GM12865 (cell line): ENCODE measurements around the gene RAB11FIP4.
A peak's percentile ranks its signal among the peaks of the same experiment; 100 is the strongest.

Experiments used
- DNase-seq: peaks from one replicate; pipeline ENCODE4 v3.0.0; 2010; ENCODE audit warnings: low read depth
- H3K4me3 ChIP-seq: 2 replicates; pipeline ENCODE4 v1.5.1; 2011; ENCODE audit warnings: mild to moderate bottlenecking, low read depth, low read length, control low read depth
- CTCF ChIP-seq: IDR thresholded peaks from 2 replicates; pipeline ENCODE4 v1.5.1; 2011; ENCODE audit warnings: low read length, control low read depth, low read depth, inconsistent platforms; ENCODE audit not compliant: insufficient read depth; ENCODE audit errors: missing control alignments

The RAB11FIP4 gene

GRCh38 chr17:31518478-31518877 is 127.0 kb downstream of the RAB11FIP4 start:
- no peak for TF ChIP-seq CTCF
- H3K4me3 ChIP-seq, result no peak overlapping the region
- DNase-seq, result no peak

- DNase-seq, result no peak
- H3K4me3 ChIP-seq, result no peak overlapping the region
- no peak for TF ChIP-seq CTCF
These were observed 130.3 kb downstream of the RAB11FIP4 start for GRCh38 chr17:31521632-31522283.

GRCh38 chr17:31522284-31522931 is 130.9 kb downstream of the RAB11FIP4 start:
- no peak overlapping the region for H3K4me3 ChIP-seq
- DNase-seq, result no peak
- no peak for TF ChIP-seq CTCF

GRCh38 chr17:31522987-31523495 is 131.6 kb downstream of the RAB11FIP4 start:
- no peak for DNase-seq
- TF ChIP-seq CTCF, result no peak
- H3K4me3 ChIP-seq, result no peak overlapping the region

- no peak for DNase-seq
- no peak for TF ChIP-seq CTCF
These were observed 132.6 kb downstream of the RAB11FIP4 start for GRCh38 chr17:31523862-31524730.

GRCh38 chr17:31524926-31525800 is 133.7 kb downstream of the RAB11FIP4 start:
- peak; percentile 93 for TF ChIP-seq CTCF
- no peak overlapping the region for H3K4me3 ChIP-seq
- DNase-seq, result peak; percentile 83

More at GRCh38 chr17:31523862-31524730, 132.6 kb downstream of the RAB11FIP4 start:
- H3K4me3 ChIP-seq, result no peak overlapping the region
